Psoas muscle (tissue), 8 donors: Measurements from ENCODE around the gene C16orf95. TPM values are rescaled to one million over a fixed set of nuclear protein-coding genes. Genes with fewer than 3 reads are reported as not detected.

Experiments used
- ATAC-seq, 4 donors: fragments of 200-7000 bp; cut with Tn5 transposase; one replicate each; pipeline ENCODE4 v1.9.1; 2020; ENCODE audit warnings: moderate library complexity in 3 of 4, mild to moderate bottlenecking in 2 of 4
- DNase-seq, 2 donors: peaks; one replicate each; pipeline ENCODE4 v3.0.0-alpha.2; 2020
- H3K27ac ChIP-seq: fragments of 200-600 bp; one replicate; pipeline ENCODE4 v1.8.0; 2022
- H3K27me3 ChIP-seq, 3 donors: fragments of 200-600 bp in 1 of 3; one replicate each; pipeline versions ENCODE4 v1.6.1 to v1.8.0; 2013 to 2022; ENCODE audit warnings: low read length in 2 of 3, mild to moderate bottlenecking in 2 of 3, moderate library complexity in 1 of 3; ENCODE audit not compliant: insufficient read depth in 3 of 3
- H3K36me3 ChIP-seq, 2 donors: fragments of 200-600 bp in 1 of 2; one replicate each; pipeline versions ENCODE4 v1.6.1 to v1.8.0; 2013 to 2022; ENCODE audit warnings: low read depth in 1 of 2, mild to moderate bottlenecking in 1 of 2, moderate library complexity in 1 of 2; ENCODE audit not compliant: insufficient read depth in 1 of 2
- H3K4me1 ChIP-seq: fragments of 200-600 bp; one replicate; pipeline ENCODE4 v1.8.0; 2022
- H3K4me3 ChIP-seq: fragments of 200-600 bp; one replicate; pipeline ENCODE4 v1.8.0; 2022; ENCODE audit warnings: mild to moderate bottlenecking
- H3K9me3 ChIP-seq: fragments of 200-600 bp; one replicate; pipeline ENCODE4 v1.8.0; 2022
- WGBS, 3 donors: extraction: QIAGEN DNeasy Blood & Tissue Kit; methylation state at CpG; one replicate each; pipeline versions ENCODE4 v1.1.6 to v1.1.7; 2013; 5-methylcytosine and 5-hydroxymethylcytosine counted together
- intact Hi-C, 2 donors: fragments of 100-400 bp; cut with DNase I; formaldehyde crosslinking; loops; one replicate each; pipeline versions ENCODE4 v1.11.0 to v1.14.2; 2022
- polyA plus RNA-seq, 3 donors: library from polyadenylated mRNA; stranded (reverse); fragments of 200-250 nt; gene quantifications; one replicate each; pipeline ENCODE4 v1.2.3, GENCODE V29; 2013
- total RNA-seq, 4 donors: library from RNA; stranded (reverse); fragmentation: NEBNext Ultra II Directional in 2 of 4; extraction: Animal tissue kit (Norgen Biotek cat#: 25700) in 2 of 4; gene quantifications; one replicate each; pipeline versions ENCODE4 v1.2.1 to v1.2.4, GENCODE V29; 2021 to 2023
- TF ChIP-seq, protein P1 (sequence below): fragments of 200-600 bp; IDR thresholded peaks from one replicate; pipeline ENCODE4 v1.8.0; 2022; ENCODE audit warnings: antibody characterized with exemption
- donor health status: healthy with polysubstance abuse.
- donor health status: DM: no; HTN: no; CAD: no; lungs with moderate emphysema.
- donor health status: Bipolar disorder and iron deficiency.
- donor health status: healthy.
- donor health status: DM: yes; HTN: yes; CAD: no.
- donor health status: DM: no; HTN: no; CAD: no.
- donor health status: DM: no; HTN: no; CAD: no.
- donor health status: DM: yes; HTN: yes; CAD: no.

Gene C16orf95
- total and polyA plus RNA-seq, 7 donors = 1.7 to 8.1 (median 5.4) TPM

GRCh38 chr16:87348616-87349157 lies 31.5 kb upstream of the C16orf95 start:
- no peak for ATAC-seq
- DNase-seq = no peak
- intact Hi-C loops = no loop called here
- Histone ChIP-seq H3K36me3 (peaks cover 4 to 45% of the 10 kb centered on the region in 2 donors), H3K4me3 (no peak overlapping the region), H3K27ac (no peak overlapping the region), H3K27me3 (no peaks in the 10 kb centered on the region), H3K9me3 (no peaks in the 10 kb centered on the region), H3K4me1 (peaks cover 17% of the 10 kb centered on the region)
- TF ChIP-seq, protein P1, sequence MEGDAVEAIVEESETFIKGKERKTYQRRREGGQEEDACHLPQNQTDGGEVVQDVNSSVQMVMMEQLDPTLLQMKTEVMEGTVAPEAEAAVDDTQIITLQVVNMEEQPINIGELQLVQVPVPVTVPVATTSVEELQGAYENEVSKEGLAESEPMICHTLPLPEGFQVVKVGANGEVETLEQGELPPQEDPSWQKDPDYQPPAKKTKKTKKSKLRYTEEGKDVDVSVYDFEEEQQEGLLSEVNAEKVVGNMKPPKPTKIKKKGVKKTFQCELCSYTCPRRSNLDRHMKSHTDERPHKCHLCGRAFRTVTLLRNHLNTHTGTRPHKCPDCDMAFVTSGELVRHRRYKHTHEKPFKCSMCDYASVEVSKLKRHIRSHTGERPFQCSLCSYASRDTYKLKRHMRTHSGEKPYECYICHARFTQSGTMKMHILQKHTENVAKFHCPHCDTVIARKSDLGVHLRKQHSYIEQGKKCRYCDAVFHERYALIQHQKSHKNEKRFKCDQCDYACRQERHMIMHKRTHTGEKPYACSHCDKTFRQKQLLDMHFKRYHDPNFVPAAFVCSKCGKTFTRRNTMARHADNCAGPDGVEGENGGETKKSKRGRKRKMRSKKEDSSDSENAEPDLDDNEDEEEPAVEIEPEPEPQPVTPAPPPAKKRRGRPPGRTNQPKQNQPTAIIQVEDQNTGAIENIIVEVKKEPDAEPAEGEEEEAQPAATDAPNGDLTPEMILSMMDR = no peak
- WGBS, 3 donors = 92 to 96% (median 93%) methylated on average over 13 of the region's 13 CpGs

- TF ChIP-seq, protein P1 = no peak
- 94 to 98% (median 95%) methylated on average over 13 of the region's 13 CpGs for WGBS, 3 donors
- no peak overlapping the region for H3K27ac ChIP-seq
- H3K9me3 ChIP-seq = no peaks in the 10 kb centered on the region
- H3K4me1 ChIP-seq = peaks cover 17% of the 10 kb centered on the region
- H3K27me3 ChIP-seq = no peaks in the 10 kb centered on the region
- DNase-seq (no peak), ATAC-seq (no peak)
- H3K4me3 ChIP-seq = no peak overlapping the region
- intact Hi-C loops = no loop called here
- peaks cover 4 to 46% of the 10 kb centered on the region in 2 donors for H3K36me3 ChIP-seq
Measured at GRCh38 chr16:87347932-87348615, 30.9 kb upstream of the C16orf95 start.

DNA sequence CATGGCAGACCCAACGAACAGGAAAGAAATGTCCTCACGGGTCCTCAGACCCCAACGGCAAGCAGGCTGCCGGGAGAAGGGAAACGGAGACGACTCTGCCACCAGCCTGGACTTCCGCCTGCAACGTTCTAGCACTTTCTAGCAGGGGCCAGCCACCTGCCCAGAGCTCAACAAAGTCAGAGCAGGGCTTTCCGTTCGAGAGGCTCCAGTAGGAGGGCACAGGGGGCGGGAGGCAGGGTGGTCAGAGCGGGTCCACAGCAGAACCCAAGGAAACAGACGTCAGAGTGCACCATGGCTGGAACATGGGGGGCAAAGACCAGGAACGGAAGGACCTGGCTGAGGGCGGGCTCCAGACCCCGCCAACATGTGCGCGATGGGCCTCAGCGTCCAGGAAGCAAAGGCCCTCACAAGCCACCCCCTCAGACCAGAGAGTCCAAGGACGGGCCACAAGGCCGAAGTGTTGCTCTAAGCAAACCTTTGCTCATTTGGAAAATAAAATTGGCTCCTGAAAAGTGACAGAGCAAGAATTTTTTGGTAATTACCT lies 29.4 kb upstream of the C16orf95 start:
- no peak for DNase-seq
- intact Hi-C loops = no loop called here
- ATAC-seq = no peak
- Histone ChIP-seq H3K36me3 (peaks cover 4 to 61% of the 10 kb centered on the region in 2 donors), H3K27me3 (no peaks in the 10 kb centered on the region), H3K4me3 (no peak overlapping the region), H3K4me1 (peaks cover 14% of the 10 kb centered on the region), H3K27ac (no peak overlapping the region), H3K9me3 (no peaks in the 10 kb centered on the region)
- TF ChIP-seq, protein P1 = no peak
- WGBS, 3 donors = 92 to 95% (median 93%) methylated on average over 21 of the region's 21 CpGs

DNA sequence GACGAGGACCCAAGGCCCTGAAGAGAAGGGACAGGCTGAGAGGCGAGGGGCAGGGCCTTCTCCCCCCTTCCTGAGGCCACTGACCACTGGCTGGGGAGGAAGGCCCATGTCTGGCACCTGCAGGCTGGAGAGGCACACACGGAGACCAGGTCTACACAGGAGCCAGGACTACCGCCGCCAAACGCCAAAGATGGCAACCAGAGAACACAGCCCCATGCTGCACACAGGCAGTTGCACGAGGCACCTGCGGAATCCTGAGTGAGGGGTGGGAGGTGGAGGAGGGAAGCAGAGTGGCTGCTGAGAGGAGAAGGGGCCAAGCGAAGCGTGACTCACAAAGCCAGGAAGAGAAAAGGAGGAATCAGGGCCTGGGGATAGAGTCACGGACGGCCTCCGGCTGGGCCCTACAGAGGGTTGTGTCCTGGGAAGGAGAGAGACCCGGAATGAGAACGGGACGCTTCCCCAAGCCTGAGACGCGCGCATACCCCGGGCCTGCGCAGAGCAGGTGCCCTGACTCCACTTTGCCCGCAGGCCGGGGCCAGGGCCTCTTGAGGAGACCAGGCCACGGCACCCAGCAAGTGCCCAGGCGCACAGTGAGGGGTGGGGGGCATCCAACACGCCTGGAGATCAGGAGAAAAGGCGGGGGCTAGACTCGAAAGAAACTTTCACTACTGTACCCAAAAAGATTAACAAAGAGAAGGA lies 28.7 kb upstream of the C16orf95 start:
- ATAC-seq = no peak
- no peaks in the 10 kb centered on the region for H3K27me3 ChIP-seq
- no peak overlapping the region for H3K27ac ChIP-seq
- no peaks in the 10 kb centered on the region for H3K9me3 ChIP-seq
- WGBS, 3 donors = 91 to 94% (median 94%) methylated on average over 28 of the region's 28 CpGs
- no peak overlapping the region for H3K4me3 ChIP-seq
- no peak for DNase-seq
- intact Hi-C loops = no loop called here
- H3K4me1 ChIP-seq = peaks cover 7% of the 10 kb centered on the region
- H3K36me3 ChIP-seq = peaks cover 4 to 67% of the 10 kb centered on the region in 2 donors
- TF ChIP-seq, protein P1 = no peak
